Stimulated activated naive B cell treated with anti-CD40 and anti-IgM and Interleukin-4, amounts not matched to agents 10 μg/mL and 1 μg/mL and 100 μg/mL, for 72 hours (primary cell): ENCODE results near the gene MRPL16.
"Not testable (repeated sequence)": the region's sequence is repeated elsewhere in the genome, so short reads cannot be mapped to it uniquely, and the experiment has no call there.

Source experiments
- ATAC-seq, 2 donors: fragments of 150-1000 bp; cut with Tn5 transposase; replicated peaks; 2 replicates each; pipeline ENCODE4 v1.10.0; 2021; ENCODE audit warnings: moderate library complexity in 1 of 2
- DNase-seq: peaks from one replicate; pipeline ENCODE4 v3.0.0; 2021
- H3K27ac Mint-ChIP-seq: one replicate; pipeline ENCODE4 v1.8.0; 2022; ENCODE audit warnings: mild to moderate bottlenecking, mixed read lengths
- H3K27me3 Mint-ChIP-seq, 2 donors: one replicate each; pipeline ENCODE4 v1.8.0; 2022; ENCODE audit warnings: mixed read lengths in 2 of 2
- H3K36me3 Mint-ChIP-seq, 2 donors: one replicate each; pipeline ENCODE4 v1.8.0; 2022; ENCODE audit warnings: mixed read lengths in 2 of 2, mild to moderate bottlenecking in 1 of 2
- H3K4me1 Mint-ChIP-seq, 2 donors: one replicate each; pipeline ENCODE4 v1.8.0; 2022; ENCODE audit warnings: mixed read lengths in 2 of 2, mild to moderate bottlenecking in 1 of 2
- H3K4me3 Mint-ChIP-seq, 2 donors: one replicate each; pipeline ENCODE4 v1.8.0; 2022; ENCODE audit warnings: mild to moderate bottlenecking in 2 of 2, mixed read lengths in 2 of 2, moderate library complexity in 1 of 2
- H3K9me3 Mint-ChIP-seq, 2 donors: one replicate each; pipeline ENCODE4 v1.8.0; 2022; ENCODE audit warnings: mixed read lengths in 2 of 2, mild to moderate bottlenecking in 1 of 2

MRPL16 gene

DNA sequence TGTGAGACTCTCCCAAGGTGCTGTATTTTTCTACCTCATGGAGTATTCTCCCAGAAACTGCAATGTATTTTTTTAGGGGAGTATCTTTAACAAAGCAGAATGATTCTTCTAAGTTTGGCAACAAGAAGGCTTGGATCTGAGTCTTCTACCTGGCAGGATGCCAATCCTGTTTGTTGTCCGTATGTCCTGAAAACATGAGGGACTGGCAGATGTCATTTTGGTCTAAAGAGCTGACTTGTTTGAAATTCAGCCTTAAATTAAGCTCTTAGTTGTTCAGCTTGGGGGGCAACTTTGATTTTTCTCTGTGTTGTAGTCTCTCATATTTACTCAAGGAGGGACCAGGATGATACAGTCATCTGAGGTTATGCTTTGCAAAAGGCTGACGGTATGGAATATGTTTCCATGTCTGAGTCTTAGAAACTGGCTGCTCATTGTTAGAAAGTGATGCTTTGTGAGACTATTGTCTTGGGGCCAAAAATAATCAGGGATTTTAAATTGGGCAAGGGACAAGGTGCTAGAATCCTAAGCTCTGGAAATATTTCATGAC, 9.3 kb downstream of the MRPL16 start:
- Mint-ChIP-seq H3K36me3 (peaks cover under 1 to 28% of the 10 kb centered on the region in 2 donors), H3K27ac (no peak overlapping the region), H3K9me3 (no peaks in the 10 kb centered on the region), H3K4me3 (no peak overlapping the region), H3K27me3 (no peaks in the 10 kb centered on the region), H3K4me1 (no peaks in the 10 kb centered on the region)
- ATAC-seq (no peak), DNase-seq (no peak)

DNA sequence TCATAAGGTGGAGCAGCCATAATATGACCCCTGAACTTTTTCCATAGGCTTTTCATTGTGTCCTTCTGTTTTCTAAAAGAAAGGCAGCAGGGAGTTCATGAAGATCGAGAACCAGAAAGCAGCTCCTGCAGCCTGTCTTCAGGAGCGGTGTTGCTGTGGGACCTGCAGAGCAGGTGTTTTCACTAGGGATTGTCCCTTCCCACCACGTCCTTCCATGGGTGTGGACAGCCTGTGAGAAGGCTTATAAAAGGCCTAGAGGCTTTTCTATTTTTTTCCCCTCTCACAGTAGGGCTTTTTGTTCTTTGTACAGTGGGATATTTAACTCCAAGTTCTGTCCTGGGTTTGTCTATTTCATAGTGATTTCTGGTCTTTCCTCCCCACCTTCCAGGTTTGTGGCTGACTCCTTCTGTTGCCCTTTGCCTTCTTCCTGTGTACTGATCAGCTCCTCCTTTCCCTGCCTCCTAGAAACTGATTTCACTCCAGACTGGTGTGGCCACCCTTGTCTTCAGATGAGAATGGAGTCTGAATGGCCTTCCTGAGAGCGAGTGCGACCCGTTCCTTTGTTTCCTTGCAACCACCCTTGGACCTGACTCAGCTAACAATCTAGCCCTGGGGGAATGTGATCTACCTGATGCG, 10.1 kb downstream of the MRPL16 start:
- no peaks in the 10 kb centered on the region for H3K27me3 Mint-ChIP-seq
- ATAC-seq (no peak), DNase-seq (no peak)
- H3K4me3 Mint-ChIP-seq, result no peak overlapping the region
- H3K9me3 Mint-ChIP-seq, result no peaks in the 10 kb centered on the region
- no peaks in the 10 kb centered on the region for H3K4me1 Mint-ChIP-seq
- peaks cover 5 to 34% of the 10 kb centered on the region in 2 donors for H3K36me3 Mint-ChIP-seq
- no peak overlapping the region for H3K27ac Mint-ChIP-seq

GRCh38 chr11:59794417-59794816, 16.2 kb downstream of the MRPL16 start:
- Mint-ChIP-seq H3K36me3 (peaks cover 16 to 42% of the 10 kb centered on the region in 2 donors), H3K9me3 (no peaks in the 10 kb centered on the region), H3K4me1 (no peaks in the 10 kb centered on the region), H3K27ac (no peak overlapping the region), H3K27me3 (no peaks in the 10 kb centered on the region), H3K4me3 (no peak overlapping the region)
- DNase-seq (no peak), ATAC-seq (no peak)

GRCh38 chr11:59792507-59792906, 18.1 kb downstream of the MRPL16 start:
- H3K27me3 Mint-ChIP-seq, result no peaks in the 10 kb centered on the region
- H3K36me3 Mint-ChIP-seq, result peaks cover 22 to 53% of the 10 kb centered on the region in 2 donors
- no peaks in the 10 kb centered on the region for H3K4me1 Mint-ChIP-seq
- ATAC-seq (no peak), DNase-seq (no peak)
- no peak overlapping the region for H3K4me3 Mint-ChIP-seq
- H3K9me3 Mint-ChIP-seq, result no peaks in the 10 kb centered on the region
- no peak overlapping the region for H3K27ac Mint-ChIP-seq

DNA sequence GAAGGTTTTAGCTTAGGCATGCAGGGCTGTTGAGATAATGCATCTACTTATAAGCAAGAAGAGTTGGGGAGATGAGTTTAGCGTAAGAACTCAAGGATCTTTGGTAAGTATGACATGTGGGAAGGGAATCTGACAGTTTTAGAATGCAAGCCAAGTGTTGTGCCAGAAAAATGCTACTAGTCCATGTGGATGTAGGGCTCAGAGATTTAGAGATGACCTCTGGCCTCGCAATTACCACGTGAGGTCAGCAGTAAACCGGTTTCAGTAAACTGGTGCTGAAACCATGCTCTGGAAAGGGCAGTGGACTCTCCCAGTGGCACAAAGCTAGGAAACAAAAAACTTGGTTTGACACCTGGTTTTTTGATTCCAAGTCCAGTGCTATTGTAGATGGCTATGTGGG, 18.9 kb downstream of the MRPL16 start:
- no peaks in the 10 kb centered on the region for H3K9me3 Mint-ChIP-seq
- H3K36me3 Mint-ChIP-seq, result peaks cover 27 to 53% of the 10 kb centered on the region in 2 donors
- no peak overlapping the region for H3K4me3 Mint-ChIP-seq
- H3K4me1 Mint-ChIP-seq, result peaks cover under 1 to 2% of the 10 kb centered on the region in 2 donors
- H3K27ac Mint-ChIP-seq, result no peak overlapping the region
- ATAC-seq (no peak), DNase-seq (no peak)
- no peaks in the 10 kb centered on the region for H3K27me3 Mint-ChIP-seq

GRCh38 chr11:59787816-59788215, 22.8 kb downstream of the MRPL16 start:
- H3K27me3 Mint-ChIP-seq, result no peaks in the 10 kb centered on the region
- peaks cover 6 to 7% of the 10 kb centered on the region in 2 donors for H3K4me1 Mint-ChIP-seq
- H3K4me3 Mint-ChIP-seq, result no peak overlapping the region
- H3K9me3 Mint-ChIP-seq, result peaks cover 2 to 4% of the 10 kb centered on the region in 2 donors
- H3K36me3 Mint-ChIP-seq, result peaks cover 22 to 40% of the 10 kb centered on the region in 2 donors
- H3K27ac Mint-ChIP-seq, result no peak overlapping the region
- no peak for ATAC-seq
- no peak for DNase-seq

GRCh38 chr11:59787255-59787588, 23.4 kb downstream of the MRPL16 start:
- Mint-ChIP-seq H3K27ac (no peak overlapping the region), H3K36me3 (peaks cover 18 to 34% of the 10 kb centered on the region in 2 donors), H3K4me3 (no peak overlapping the region), H3K27me3 (no peaks in the 10 kb centered on the region), H3K4me1 (peaks cover 6 to 7% of the 10 kb centered on the region in 2 donors), H3K9me3 (peaks cover 2 to 4% of the 10 kb centered on the region in 2 donors)
- DNase-seq (no peak), ATAC-seq (no peak)

DNA sequence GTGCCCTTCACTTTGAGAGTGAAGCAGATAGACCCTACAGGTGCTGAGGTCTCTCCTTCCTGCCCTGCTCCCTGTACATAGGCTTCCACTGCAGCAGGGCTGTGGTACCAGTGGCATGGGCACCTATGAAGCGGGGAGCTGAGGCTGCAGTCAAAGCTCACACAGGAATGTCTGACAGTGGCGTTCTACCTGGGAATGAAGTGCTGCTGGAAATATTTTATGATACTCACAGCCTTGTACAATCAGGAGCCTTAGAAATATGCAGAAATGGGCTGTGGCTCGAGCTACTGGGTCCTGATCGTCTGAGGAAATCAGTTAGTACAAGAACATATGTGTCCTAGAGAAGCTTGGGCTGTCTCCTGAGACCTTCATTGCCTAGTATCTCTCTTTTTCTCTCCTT, 24.8 kb downstream of the MRPL16 start:
- peaks cover 22 to 32% of the 10 kb centered on the region in 2 donors for H3K36me3 Mint-ChIP-seq
- peaks cover 2 to 4% of the 10 kb centered on the region in 2 donors for H3K9me3 Mint-ChIP-seq
- H3K27ac Mint-ChIP-seq, result no peak overlapping the region
- peaks cover 6 to 7% of the 10 kb centered on the region in 2 donors for H3K4me1 Mint-ChIP-seq
- no peaks in the 10 kb centered on the region for H3K27me3 Mint-ChIP-seq
- no peak for ATAC-seq
- DNase-seq, result no peak
- no peak overlapping the region for H3K4me3 Mint-ChIP-seq

- H3K36me3 Mint-ChIP-seq, result peaks cover 24 to 40% of the 10 kb centered on the region in 2 donors
- H3K27ac Mint-ChIP-seq, H3K9me3 Mint-ChIP-seq, ATAC-seq, H3K27me3 Mint-ChIP-seq, DNase-seq, H3K4me3 Mint-ChIP-seq, H3K4me1 Mint-ChIP-seq: not testable (repeated sequence)
These were observed 26.1 kb downstream of the MRPL16 start for GRCh38 chr11:59784441-59784840.

DNA sequence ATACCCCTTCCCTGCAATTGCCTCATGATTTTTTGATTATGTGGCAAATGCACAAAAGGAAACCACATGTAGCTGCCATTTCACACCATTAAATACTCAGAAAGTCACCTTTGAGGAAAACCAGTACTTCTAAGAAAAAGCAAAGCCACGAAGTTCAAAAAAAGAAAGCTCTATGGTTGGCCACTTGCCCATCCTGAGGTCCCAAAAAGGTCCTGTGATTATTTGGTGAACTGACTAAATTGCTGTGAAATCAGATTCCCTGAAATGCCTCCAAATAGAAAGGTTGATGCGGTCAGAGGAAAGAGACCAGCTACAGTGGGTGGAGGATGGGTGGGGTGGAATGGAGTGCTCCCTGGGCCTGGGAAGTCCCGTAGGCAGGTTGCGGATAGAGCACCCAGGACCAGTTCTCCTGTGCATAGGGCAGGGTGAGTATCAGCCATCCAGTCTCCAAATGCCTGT, 26.9 kb downstream of the MRPL16 start:
- Mint-ChIP-seq H3K9me3 (peaks cover 2 to 4% of the 10 kb centered on the region in 2 donors), H3K36me3 (peaks cover 19 to 34% of the 10 kb centered on the region in 2 donors), H3K4me3 (no peak overlapping the region), H3K27me3 (no peaks in the 10 kb centered on the region), H3K27ac (no peak overlapping the region), H3K4me1 (peaks cover 6 to 7% of the 10 kb centered on the region in 2 donors)
- ATAC-seq (no peak), DNase-seq (no peak)

GRCh38 chr11:59782080-59782479, 28.5 kb downstream of the MRPL16 start:
- H3K27me3 Mint-ChIP-seq, result no peaks in the 10 kb centered on the region
- no peak overlapping the region for H3K4me3 Mint-ChIP-seq
- DNase-seq (no peak), ATAC-seq (no peak)
- no peak overlapping the region for H3K27ac Mint-ChIP-seq
- H3K9me3 Mint-ChIP-seq, result peaks cover 2 to 4% of the 10 kb centered on the region in 2 donors
- peaks cover 18 to 24% of the 10 kb centered on the region in 2 donors for H3K36me3 Mint-ChIP-seq
- H3K4me1 Mint-ChIP-seq, result peaks cover 6 to 7% of the 10 kb centered on the region in 2 donors

GRCh38 chr11:59779487-59779886, 31.1 kb downstream of the MRPL16 start:
- no peaks in the 10 kb centered on the region for H3K27me3 Mint-ChIP-seq
- H3K4me3 Mint-ChIP-seq, result no peak overlapping the region
- no peak overlapping the region for H3K27ac Mint-ChIP-seq
- peaks cover 8 to 18% of the 10 kb centered on the region in 2 donors for H3K4me1 Mint-ChIP-seq
- peaks cover 23 to 30% of the 10 kb centered on the region in 2 donors for H3K36me3 Mint-ChIP-seq
- ATAC-seq (no peak), DNase-seq (no peak)
- H3K9me3 Mint-ChIP-seq, result peaks cover 2 to 4% of the 10 kb centered on the region in 2 donors

DNA sequence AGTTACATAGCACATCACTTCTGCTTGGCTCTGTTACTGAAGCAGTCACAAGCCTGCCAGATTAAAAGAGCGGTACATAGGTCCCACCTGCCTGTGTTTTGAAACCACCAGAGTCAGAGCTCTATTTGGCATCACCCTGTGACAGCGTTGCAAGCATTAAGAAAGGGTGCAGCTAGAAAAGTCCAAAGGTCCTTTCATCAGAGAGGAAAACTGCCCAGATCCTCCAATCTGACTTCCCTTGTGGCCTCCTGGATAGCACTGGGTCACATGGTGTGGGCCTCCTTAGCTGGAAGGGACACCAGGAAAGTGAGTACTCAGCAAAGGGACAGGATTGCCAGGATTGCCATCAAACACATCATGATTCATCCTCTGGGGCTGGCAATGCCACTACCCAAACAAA, 32.5 kb downstream of the MRPL16 start:
- H3K4me1 Mint-ChIP-seq, result peaks cover 5 to 18% of the 10 kb centered on the region in 2 donors
- H3K4me3 Mint-ChIP-seq, result no peak overlapping the region
- no peaks in the 10 kb centered on the region for H3K9me3 Mint-ChIP-seq
- H3K36me3 Mint-ChIP-seq, result peaks cover 21 to 27% of the 10 kb centered on the region in 2 donors
- H3K27me3 Mint-ChIP-seq, result no peaks in the 10 kb centered on the region
- H3K27ac Mint-ChIP-seq, result no peak overlapping the region
- DNase-seq (no peak), ATAC-seq (no peak)

DNA sequence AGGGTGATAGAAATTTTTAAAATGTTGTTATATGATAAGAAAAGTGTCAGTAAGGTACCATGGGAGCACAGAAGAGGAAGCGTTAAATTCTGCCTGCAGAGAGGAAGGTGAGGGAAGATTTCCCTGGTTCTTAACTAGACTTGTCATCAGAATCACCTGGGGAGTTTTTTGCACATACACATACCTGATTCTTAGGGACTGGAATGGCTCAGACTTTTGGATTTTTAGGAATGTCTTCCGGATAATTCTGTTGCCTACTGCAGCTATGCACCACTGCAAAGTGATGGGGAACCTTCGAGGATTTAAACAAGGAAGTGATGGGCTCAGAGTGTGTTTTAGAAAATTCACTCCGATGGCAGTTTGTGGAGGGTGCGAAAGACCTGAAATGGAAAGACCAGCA, 33.5 kb downstream of the MRPL16 start:
- Mint-ChIP-seq H3K36me3 (peaks cover 21 to 27% of the 10 kb centered on the region in 2 donors), H3K4me3 (no peak overlapping the region), H3K9me3 (no peaks in the 10 kb centered on the region), H3K27ac (no peak overlapping the region), H3K4me1 (peaks cover 10 to 18% of the 10 kb centered on the region in 2 donors), H3K27me3 (no peaks in the 10 kb centered on the region)
- no peak for DNase-seq
- no peak for ATAC-seq
